Eye (tissue), 1 donor: ENCODE results near the gene PLD4.

ENCODE experiments used
- DNase-seq: peaks from one replicate; pipeline ENCODE4 v3.0.0-alpha.2; 2015

PLD4 gene

DNA sequence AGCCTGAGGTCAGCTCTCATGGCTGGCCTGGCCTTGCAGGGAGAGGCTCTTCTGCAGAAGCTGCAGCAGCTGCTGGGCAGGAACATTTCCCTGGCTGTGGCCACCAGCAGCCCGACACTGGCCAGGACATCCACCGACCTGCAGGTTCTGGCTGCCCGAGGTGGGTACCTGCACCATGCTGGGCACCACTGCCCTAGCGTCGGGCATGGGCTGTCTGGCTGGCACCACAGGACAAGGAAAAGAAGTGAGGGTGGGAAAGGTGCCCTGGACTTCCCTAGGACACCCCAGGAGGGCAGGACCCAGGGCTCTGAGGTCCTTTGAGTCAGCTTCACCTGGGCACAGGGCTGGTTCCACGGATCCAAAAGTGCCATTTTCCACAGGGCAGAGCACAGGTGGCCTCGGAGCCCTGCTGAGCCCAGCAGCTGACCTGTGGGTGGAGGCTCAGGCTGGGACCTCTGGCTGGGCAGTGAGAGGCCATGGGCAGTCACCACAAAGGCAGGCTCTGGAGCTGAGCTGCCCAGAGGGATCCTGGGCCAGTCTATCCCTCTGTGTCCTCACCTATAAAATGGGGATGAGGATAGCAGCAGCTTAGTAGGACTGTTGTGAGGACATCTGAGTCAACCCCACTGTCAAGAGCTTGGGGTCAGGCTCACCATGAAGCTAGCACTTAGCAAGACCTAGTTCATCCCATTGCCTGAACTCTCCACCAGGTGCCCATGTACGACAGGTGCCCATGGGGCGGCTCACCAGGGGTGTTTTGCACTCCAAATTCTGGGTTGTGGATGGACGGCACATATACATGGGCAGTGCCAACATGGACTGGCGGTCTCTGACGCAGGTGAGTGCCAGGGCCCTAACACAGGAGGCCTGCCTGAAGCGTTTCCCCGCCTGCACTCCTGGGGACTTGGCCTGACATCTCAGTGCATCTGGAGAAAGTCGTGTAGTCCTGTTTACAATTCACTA is 4.9 kb downstream of the PLD4 start:
- DNase-seq, result no peak

DNA sequence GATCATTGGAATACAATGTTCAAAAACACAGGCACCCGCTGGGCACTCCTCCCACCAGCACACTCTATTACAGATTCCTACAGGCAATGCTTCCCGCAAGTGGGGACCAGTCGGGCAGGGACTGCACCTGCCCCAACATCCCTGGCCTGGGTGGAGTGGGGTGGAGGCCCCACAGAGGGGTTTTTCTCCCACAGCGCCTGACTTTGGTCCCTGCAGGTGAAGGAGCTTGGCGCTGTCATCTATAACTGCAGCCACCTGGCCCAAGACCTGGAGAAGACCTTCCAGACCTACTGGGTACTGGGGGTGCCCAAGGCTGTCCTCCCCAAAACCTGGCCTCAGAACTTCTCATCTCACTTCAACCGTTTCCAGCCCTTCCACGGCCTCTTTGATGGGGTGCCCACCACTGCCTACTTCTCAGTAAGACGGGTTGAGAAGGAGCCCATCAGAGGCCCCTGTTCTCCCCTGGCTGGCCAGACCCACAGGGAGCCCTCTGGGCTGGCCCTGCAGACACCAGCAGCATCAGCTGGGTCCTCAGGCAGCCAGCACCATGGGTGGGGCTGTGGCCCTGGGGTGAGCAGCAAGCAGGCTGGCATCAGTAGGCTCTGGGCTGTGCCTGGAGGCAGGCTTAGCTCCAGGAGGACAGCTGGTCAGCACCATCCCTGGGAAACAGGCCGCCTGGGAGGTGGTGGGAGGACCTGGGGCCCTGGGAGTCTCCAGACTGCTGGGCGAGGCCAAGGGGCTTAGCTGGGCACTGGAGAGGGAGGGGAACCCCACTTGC is 6.0 kb downstream of the PLD4 start:
- peak; percentile 26 for DNase-seq

DNA sequence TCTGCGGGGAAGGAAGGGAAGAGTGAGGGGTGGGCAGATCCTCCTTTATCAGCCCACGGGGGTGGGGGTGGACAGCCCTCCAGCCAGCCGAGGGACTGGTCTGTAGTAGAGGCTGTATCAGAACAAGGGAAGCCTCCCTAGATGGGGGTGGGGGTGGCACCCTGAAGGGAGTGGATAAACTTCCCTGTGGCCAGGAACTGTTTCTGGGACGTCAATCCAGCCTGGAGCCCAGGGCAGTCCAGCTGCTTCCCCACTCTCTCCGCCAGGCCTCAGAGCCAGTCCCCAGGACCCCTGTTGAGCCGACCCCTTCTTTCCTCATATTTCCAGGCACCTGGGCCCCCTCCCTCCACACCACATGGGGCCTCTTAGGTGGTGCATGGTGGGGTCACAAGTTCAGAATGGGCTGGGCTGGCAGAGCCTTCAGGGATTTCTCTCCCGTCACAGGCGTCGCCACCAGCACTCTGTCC is 6.7 kb downstream of the PLD4 start:
- DNase-seq, result peak; percentile 39

DNA sequence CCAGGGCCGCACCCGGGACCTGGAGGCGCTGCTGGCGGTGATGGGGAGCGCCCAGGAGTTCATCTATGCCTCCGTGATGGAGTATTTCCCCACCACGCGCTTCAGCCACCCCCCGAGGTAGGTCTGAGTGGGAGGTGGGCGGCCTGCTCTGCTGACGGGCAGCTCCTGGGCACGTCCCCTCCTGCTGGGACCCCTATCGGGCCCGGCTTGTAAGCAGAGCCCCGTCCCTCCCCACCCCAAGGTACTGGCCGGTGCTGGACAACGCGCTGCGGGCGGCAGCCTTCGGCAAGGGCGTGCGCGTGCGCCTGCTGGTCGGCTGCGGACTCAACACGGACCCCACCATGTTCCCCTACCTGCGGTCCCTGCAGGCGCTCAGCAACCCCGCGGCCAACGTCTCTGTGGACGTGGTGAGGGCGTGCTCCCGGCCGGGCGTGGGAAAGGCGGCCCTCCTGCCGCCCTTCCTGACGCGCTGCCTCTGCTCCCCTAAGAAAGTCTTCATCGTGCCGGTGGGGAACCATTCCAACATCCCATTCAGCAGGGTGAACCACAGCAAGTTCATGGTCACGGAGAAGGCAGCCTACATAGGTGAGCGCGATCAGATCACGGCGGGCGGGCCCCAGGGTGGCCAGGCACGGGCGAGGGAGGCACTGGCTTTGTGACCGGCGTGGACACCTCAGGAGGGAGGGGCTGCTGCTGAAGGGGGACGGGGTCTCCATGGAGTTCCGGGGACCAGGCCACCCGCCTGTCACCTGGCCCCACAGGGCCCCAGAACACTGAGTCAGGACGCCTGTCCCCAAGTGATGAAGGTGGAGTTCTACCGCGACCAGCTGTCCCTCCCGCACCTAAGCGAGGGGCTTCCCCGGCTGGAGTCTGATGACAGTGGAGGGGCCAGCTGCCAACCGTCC is 7.3 kb downstream of the PLD4 start:
- peak; percentile 48 for DNase-seq

DNA sequence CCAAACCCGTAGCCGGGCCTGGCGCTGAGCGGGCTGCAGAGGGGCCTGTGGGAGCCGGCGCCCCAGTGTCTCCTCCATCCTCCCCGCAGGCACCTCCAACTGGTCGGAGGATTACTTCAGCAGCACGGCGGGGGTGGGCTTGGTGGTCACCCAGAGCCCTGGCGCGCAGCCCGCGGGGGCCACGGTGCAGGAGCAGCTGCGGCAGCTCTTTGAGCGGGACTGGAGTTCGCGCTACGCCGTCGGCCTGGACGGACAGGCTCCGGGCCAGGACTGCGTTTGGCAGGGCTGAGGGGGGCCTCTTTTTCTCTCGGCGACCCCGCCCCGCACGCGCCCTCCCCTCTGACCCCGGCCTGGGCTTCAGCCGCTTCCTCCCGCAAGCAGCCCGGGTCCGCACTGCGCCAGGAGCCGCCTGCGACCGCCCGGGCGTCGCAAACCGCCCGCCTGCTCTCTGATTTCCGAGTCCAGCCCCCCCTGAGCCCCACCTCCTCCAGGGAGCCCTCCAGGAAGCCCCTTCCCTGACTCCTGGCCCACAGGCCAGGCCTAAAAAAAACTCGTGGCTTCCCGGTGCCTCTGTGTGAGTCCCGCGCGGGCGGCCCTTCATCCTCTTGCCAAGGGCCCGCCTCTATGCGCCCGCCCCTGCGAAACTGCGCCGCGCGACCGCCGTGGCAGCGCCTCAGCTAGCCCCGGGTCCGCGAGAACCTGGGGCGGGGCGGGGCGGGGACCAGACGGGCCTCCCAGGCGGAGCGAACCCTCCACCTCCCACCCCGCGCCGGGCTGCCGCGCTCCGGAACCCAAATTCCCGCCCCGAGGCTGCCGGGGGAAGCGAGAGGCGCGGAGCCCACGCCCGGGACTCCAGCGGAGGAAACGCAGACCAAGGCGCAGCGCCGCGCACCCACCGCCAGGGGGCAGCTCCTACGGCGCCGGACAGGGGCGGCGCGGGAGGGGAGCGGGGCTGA is 8.3 kb downstream of the PLD4 start:
- DNase-seq, result peak; percentile 95

DNA sequence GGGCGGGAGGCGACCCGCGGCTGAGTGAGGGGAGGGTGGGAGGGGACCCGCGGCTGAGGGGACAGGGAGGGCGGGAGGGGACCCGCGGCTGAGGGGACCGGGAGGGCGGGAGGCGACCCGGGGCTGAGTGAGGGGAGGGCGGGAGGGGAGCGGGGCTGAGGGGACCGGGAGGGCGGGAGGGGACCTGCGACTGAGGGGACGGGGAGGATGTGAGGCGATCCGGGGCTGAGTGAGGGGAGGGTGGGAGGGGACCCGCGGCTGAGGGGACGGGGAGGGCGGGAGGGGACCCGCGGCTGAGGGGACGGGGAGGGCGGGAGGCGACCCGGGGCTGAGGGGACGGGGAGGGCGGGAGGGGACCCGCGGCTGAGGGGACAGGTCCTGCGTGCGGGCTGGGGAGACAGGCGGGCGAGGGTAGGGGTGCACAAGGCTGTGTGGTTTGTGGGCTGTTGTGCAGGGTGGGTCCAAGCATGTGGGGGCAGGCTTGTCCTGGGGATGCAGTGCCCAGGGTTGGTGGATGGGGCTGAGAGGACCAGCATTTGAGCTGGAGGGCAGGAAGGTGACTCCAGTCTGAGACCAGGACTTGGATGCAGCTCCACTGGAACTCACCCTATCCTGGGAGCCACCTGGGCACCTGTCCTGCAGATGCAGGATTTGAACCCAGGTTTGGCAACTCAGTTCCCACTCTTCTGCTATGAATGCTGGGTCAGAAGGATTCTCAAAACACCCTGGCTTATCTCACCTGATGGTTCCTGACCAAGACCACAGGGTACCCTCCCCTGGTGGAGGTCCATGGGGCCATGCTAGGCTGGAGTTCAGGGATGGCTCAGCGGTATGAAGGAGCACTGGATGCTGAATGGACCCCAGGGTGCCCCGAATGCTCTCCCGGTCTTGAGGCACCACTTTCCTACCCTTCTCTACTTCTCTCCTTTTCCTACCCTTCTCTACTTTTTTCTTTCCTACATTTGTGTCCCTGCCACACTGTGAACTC is 9.4 kb downstream of the PLD4 start:
- peak; percentile 25 for DNase-seq

DNA sequence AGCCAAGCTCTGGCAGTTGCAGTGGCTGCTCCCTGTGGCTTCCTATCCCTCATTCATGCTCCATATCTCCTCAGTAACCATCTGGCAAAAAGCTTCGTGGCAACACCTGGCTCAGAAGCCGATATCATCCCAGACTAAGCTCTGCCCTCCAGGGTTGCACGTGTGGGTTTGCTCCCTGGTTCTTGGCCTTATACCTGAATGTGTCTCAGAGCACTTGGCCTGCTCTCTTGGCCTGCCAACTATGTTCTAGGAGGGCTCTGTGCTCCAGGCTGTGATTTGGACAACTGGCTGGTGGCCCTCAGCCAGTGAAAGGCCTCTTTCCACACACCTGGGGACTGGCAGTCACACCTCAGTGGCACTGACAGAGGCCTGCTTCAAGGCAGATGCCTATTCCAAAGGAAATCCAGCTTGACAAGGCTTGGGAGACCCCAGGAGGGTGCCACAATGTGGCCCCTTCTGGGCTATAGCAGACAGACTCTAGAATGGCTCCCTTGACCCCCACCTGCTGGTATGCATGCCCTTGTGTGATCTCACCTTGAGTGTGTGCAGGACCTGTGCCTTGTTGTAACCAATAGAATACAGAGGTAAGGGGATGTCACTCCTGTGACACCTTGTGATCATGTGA is 10.5 kb downstream of the PLD4 start:
- no peak for DNase-seq

DNA sequence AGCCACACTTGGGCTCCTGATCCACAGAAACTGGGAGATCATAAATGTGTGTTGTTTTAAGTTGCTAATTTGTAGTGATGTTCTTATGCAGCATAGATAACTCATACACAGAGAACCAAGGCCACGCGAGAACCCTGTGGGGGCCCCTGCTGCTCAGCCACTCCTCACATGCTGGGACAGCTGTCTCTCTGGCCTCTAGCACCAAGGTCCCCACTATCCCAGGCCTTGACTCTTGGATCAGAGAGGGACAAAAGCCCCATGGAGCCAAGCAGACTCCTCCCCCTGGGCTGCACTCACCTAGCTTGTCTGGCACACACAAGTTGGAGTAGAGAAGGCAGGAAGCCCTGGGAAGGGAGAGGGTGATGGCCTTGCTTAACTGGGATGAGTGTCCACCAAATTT is 11.3 kb downstream of the PLD4 start:
- DNase-seq, result no peak

DNA sequence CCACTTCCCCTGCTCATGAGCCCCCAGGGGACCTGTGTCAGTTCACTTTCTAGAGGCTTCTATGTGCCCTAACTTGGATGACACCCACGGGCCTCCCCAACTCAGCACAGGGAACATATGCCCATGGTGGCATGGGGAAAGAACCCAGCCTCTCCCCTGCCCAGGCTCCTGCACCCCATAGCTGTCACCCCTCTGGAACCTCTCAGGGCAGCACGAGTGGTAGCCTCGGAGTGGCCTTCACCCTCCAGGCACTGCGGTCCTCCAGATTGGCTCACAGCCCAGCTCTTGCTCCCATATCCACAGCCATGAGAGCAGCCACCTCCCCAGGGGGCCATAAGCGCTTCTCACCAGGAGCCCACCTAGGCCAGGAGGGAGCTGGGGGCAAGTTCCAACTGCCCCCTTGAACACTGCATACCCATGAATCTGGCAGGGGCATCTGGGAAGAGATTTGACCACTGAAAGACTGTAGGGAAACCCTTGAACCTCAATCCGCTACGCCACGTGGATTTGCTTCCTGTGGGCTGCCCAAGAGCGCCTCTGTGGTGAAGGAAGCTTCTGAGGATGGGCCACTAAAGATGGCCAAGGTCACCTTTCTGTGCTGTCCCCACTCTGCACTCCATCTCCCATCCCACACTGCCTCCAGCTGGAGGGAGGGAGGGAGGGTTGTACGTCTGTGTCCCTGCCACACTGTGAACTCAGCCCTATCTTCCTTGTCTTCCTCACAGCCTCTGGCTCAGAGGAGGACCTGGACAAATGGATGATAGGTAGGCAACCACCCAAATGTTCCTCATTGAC is 11.9 kb downstream of the PLD4 start:
- no peak for DNase-seq

DNA sequence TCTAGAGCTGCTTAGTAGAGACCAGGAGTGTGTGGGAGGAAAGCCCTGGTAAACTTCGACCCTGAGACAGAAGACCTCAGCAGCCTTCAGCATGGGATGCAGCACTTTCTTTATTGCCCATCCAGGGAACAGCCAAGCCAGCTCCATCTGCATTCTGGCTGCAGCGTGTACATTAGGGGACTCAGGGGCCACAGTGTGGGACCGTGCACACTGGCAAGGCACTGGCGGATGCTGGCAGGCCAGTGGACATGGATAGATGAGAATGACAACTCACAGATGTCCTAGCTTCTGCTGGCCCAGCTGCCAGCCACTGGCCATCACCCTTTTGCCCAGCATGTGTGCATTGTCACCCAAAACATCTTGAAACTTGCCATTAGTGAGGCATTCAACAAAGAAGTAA is 12.5 kb downstream of the PLD4 start:
- DNase-seq, result no peak

DNA sequence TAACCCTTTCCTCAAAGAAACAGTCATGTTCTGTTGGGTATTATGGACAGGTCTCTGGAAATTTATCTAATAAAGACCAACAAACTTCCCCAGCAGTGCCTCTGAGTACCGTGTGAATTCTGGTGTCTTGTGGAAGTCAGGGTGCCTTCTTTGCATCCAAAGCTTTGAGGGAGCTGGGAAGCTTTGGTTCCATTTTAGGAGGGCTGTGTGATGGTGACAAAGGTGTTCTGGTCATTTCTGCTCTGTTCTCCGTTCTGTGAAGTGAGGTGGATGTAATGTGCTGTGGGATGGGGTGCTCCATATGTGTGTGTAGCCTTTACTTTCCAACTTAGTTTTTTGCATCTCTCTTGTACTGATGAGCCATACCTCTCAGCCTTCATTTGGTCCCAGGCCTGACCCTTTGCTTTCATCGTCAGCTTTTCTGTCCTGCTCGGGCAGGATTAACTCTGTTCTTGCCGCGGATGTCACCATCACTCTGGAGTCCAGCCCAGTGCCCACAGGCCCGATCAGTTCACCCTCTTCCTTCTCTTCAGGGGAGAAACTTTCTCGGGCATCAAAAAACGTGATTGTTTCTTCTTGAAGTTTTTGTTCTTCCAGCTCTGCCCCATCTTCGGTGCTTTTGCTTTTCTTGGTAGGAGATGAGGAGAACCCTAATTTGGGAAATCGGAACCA is 13.2 kb downstream of the PLD4 start:
- DNase-seq, result no peak

DNA sequence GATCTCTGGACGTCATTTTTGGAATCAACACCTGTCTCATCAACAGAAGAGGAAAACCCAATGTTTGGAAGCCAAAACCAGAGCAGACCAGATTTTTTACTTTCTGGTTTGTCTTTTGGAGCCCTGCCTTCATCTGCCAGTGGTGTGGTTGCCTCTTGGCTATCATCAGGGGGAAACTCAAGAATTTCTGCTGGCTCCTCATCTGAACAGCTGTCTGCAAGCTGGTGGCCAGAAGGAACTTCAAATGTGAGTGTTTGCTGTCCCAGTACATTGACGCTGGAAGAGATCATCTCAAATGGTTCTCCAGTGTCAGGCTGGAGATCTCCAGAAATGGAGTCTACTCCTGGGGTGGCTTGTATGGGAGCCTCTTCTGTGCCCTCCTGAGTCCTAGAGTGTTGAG is 13.8 kb downstream of the PLD4 start:
- DNase-seq, result no peak

DNA sequence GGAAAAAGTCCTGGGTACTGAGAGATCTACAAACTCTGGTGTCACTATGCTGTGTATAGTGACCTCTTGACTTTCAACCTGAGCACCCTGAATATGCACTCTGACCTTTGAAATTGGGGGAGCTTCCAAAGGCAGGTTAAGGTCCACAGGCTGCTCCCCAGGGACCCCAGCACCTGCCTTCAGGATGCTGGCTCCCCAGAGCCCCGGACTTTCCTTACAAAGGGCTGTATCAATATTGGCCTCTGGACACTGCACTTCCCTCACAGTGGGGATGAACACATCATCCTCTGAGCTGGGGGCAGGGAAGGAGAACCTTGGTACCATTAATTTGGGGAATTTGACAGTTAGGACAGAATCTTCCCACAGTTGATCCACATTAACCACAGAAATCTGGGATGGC is 14.3 kb downstream of the PLD4 start:
- no peak for DNase-seq

DNA sequence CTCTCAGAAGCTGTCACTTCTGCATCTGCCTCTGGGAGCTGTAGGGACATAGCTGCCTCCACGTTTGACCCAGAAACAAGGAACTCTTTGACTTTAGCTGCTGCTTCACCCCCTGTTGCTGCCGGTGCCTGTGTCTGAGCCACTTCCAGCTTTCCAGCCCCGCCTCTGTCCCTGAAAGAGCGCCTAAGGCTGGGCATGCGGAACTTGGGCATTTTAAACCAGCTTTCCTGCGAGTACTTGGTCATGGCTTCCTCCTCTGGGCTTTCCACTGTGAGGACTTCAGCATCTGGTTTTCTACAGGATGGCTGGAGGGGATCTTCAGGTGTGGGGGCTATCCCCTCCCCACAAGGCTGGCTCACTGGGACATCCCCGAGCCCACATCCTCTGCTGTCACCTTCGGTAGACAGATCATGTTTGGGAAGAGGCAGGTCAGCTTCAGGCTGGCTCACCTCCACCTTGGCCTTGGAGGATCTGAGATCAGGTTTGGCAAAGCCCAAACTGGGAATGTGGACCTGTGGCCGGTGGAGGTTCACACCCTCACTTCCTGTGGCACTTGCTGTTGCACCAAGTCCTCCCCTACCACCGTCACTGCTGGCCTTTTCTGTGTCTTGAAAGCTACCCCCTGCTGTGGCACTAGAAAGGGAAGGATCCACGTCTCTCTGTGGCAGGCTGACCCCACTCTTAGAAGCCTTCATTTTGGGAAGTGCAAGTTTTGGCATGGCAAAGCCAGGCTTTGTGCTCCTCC is 15.2 kb downstream of the PLD4 start:
- no peak for DNase-seq

DNA sequence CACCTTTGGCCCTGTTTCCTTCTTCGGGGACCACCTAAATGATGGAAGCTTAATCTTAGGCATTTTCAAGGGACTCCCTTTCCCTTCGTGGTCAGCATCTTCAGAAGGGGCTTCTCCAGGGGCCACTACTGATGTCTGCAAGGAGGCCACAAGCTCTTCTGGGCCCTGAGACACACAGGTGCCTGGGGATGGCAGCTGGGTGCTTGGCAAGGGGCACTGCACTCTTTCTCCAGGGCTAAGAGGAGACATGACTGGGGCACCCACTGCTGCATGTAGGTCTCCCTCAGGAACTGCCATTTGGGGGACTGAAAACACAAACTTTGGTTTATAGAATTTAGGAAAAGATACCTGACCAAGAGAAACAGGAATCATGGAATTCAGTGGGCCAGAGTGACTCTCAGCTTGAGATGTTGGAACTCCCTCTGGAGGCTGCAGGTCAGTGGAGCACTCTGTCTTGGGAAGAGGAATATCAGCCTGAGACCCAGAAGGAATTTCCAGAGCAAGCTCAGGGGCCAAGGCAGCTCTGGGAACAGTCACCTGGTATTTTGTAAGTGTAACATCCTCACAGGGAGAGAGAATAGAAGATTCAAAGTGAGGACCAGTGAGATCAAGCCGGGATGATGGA is 16.0 kb downstream of the PLD4 start:
- no peak for DNase-seq

DNA sequence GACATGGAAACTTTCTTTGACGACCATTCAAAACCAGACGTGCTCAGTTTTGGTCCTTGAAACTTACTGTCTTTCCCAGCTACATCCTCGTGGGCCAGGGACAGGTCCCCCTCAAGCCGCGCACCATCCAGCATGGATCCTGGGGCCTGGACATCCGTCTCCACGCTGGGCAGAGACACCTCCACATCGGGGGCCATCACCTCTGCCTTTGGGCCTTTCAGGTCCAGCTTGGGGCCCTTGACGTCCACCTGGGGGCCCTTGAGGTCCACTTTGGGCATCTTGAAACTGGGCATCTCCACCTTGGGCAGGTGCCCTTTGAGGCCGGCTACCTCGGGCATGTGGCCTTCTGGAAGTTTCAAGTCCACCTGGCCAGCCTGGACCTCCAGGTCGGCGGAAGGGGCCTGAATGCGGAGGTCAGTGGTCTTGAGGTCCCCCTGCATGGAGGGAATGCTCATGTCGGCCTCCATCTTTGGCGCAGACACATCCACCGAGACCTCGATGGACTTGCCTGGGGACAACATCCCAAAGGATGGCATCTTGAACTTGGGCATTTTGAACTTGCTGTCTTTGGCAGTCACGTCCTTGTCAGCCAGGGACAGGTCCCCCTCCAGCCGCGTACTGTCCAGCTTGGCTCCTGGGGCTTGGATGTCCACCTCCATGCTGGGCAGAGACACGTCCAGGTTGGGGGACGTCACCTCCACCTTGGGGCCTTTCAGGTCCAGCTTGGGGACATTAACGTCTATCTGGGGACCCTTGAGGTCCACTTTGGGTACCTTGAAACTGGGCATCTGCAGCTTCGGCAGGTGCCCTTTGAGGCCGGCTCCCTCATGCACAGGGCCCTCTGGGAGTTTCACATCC is 17.1 kb downstream of the PLD4 start:
- DNase-seq, result no peak
